HUES48 (cell line): ENCODE results near the gene FLT1.

Experiments
- H3K27ac ChIP-seq: one replicate; pipeline ENCODE4 v1.7.0; 2013; ENCODE audit warnings: low read depth, low read length, inconsistent platforms
- H3K27me3 ChIP-seq: 2 replicates; pipeline ENCODE4 v1.6.1; 2013; ENCODE audit warnings: mild to moderate bottlenecking, low read length; ENCODE audit not compliant: control insufficient read depth, insufficient read depth
- H3K36me3 ChIP-seq: 2 replicates; pipeline ENCODE4 v1.6.1; 2013; ENCODE audit warnings: low read length; ENCODE audit not compliant: control insufficient read depth, insufficient read depth
- H3K4me1 ChIP-seq: 2 replicates; pipeline ENCODE4 v1.6.1; 2013; ENCODE audit warnings: mild to moderate bottlenecking, low read length; ENCODE audit not compliant: control insufficient read depth, insufficient read depth
- H3K4me3 ChIP-seq: 2 replicates; pipeline ENCODE4 v1.5.1; 2013; ENCODE audit warnings: mild to moderate bottlenecking, low read depth, low read length
- H3K9ac ChIP-seq: 2 replicates; pipeline ENCODE4 v1.6.1; 2013; ENCODE audit warnings: mild to moderate bottlenecking, low read depth, low read length, moderate library complexity
- H3K9me3 ChIP-seq: 2 replicates; pipeline ENCODE4 v1.6.1; 2013; ENCODE audit warnings: low read length; ENCODE audit not compliant: control insufficient read depth, insufficient read depth

The FLT1 gene

GRCh38 chr13:28494778-28495537, at the start of gene FLT1:
TSS of gene FLT1 (minus strand) at chr13:28495128. CDS start at chr13:28494843, 285 bp downstream.
- Histone ChIP-seq H3K36me3 (peaks cover 3% of the 10 kb centered on the region; the same call in 1 of the 2 replicates), H3K9ac (peak within 1 kb of the TSS; percentile 62), H3K9me3 (no peaks in the 10 kb centered on the region), H3K4me3 (peak within 1 kb of the TSS; percentile 86), H3K27me3 (peaks cover 25% of the 10 kb centered on the region), H3K4me1 (peaks cover 55% of the 10 kb centered on the region), H3K27ac (peak within 1 kb of the TSS; percentile 59)

- Histone ChIP-seq H3K4me1 (peaks cover 10% of the 10 kb centered on the region), H3K36me3 (no peaks in the 10 kb centered on the region), H3K27ac (no peak overlapping the region), H3K9me3 (no peaks in the 10 kb centered on the region), H3K9ac (no peak overlapping the region), H3K27me3 (no peaks in the 10 kb centered on the region), H3K4me3 (no peak overlapping the region)
Observed at GRCh38 chr13:28544026-28544425, 49.1 kb upstream of the FLT1 start.

- Histone ChIP-seq H3K36me3 (no peaks in the 10 kb centered on the region), H3K4me1 (peaks cover 6% of the 10 kb centered on the region), H3K9ac (no peak overlapping the region), H3K9me3 (no peaks in the 10 kb centered on the region), H3K4me3 (no peak overlapping the region), H3K27me3 (no peaks in the 10 kb centered on the region), H3K27ac (no peak overlapping the region)
Observed at GRCh38 chr13:28542804-28543203, 47.9 kb upstream of the FLT1 start.

GRCh38 chr13:28541966-28542365, 47.0 kb upstream of the FLT1 start:
- Histone ChIP-seq H3K27ac (no peak overlapping the region), H3K9me3 (no peaks in the 10 kb centered on the region), H3K36me3 (no peaks in the 10 kb centered on the region), H3K4me3 (no peak overlapping the region), H3K27me3 (no peaks in the 10 kb centered on the region), H3K9ac (no peak overlapping the region), H3K4me1 (peaks cover 6% of the 10 kb centered on the region)

- Histone ChIP-seq H3K4me3 (no peak overlapping the region), H3K36me3 (no peaks in the 10 kb centered on the region), H3K27me3 (no peaks in the 10 kb centered on the region), H3K27ac (no peak overlapping the region), H3K4me1 (peaks cover 6% of the 10 kb centered on the region), H3K9ac (no peak overlapping the region), H3K9me3 (no peaks in the 10 kb centered on the region)
Observed at GRCh38 chr13:28540612-28541011, 45.7 kb upstream of the FLT1 start.

GRCh38 chr13:28539625-28540286, 44.8 kb upstream of the FLT1 start:
- Histone ChIP-seq H3K9ac (no peak overlapping the region), H3K4me3 (no peak overlapping the region), H3K27me3 (no peaks in the 10 kb centered on the region), H3K4me1 (peaks cover 6% of the 10 kb centered on the region), H3K36me3 (no peaks in the 10 kb centered on the region), H3K9me3 (no peaks in the 10 kb centered on the region), H3K27ac (no peak overlapping the region)

GRCh38 chr13:28538932-28539331, 44.0 kb upstream of the FLT1 start:
- H3K4me1 ChIP-seq, result peaks cover 3% of the 10 kb centered on the region; the same call in 1 of the 2 replicates

GRCh38 chr13:28537171-28537570, 42.2 kb upstream of the FLT1 start:
- Histone ChIP-seq H3K27ac (no peak overlapping the region), H3K27me3 (peaks cover 22% of the 10 kb centered on the region), H3K9me3 (no peaks in the 10 kb centered on the region), H3K4me1 (peaks cover 3% of the 10 kb centered on the region; the same call in 1 of the 2 replicates), H3K36me3 (no peaks in the 10 kb centered on the region), H3K4me3 (no peak overlapping the region), H3K9ac (no peak overlapping the region)

More at GRCh38 chr13:28538932-28539331, 44.0 kb upstream of the FLT1 start:
- peaks cover 7% of the 10 kb centered on the region; the same call in 1 of the 2 replicates for H3K27me3 ChIP-seq
- H3K9ac ChIP-seq, result no peak overlapping the region
- no peak overlapping the region for H3K4me3 ChIP-seq
- H3K36me3 ChIP-seq, result no peaks in the 10 kb centered on the region
- H3K27ac ChIP-seq, result no peak overlapping the region
- H3K9me3 ChIP-seq, result no peaks in the 10 kb centered on the region

GRCh38 chr13:28536371-28536770, 41.4 kb upstream of the FLT1 start:
- Histone ChIP-seq H3K9ac (no peak overlapping the region), H3K4me3 (no peak overlapping the region), H3K4me1 (peaks cover 7% of the 10 kb centered on the region; the same call in 1 of the 2 replicates), H3K27me3 (peaks cover 30% of the 10 kb centered on the region), H3K9me3 (no peaks in the 10 kb centered on the region), H3K36me3 (no peaks in the 10 kb centered on the region), H3K27ac (no peak overlapping the region)

GRCh38 chr13:28535734-28536133, 40.8 kb upstream of the FLT1 start:
- no peaks in the 10 kb centered on the region for H3K36me3 ChIP-seq
- H3K4me3 ChIP-seq, result no peak overlapping the region
- H3K27ac ChIP-seq, result no peak overlapping the region
- no peak overlapping the region for H3K9ac ChIP-seq
- H3K4me1 ChIP-seq, result peaks cover 11% of the 10 kb centered on the region
- H3K9me3 ChIP-seq, result no peaks in the 10 kb centered on the region
- H3K27me3 ChIP-seq, result peaks cover 33% of the 10 kb centered on the region

GRCh38 chr13:28534801-28535200, 39.9 kb upstream of the FLT1 start:
- H3K4me3 ChIP-seq, result no peak overlapping the region
- no peak overlapping the region for H3K9ac ChIP-seq
- no peaks in the 10 kb centered on the region for H3K9me3 ChIP-seq
- H3K27ac ChIP-seq, result no peak overlapping the region
- H3K36me3 ChIP-seq, result no peaks in the 10 kb centered on the region
- H3K4me1 ChIP-seq, result peaks cover 18% of the 10 kb centered on the region
- peaks cover 38% of the 10 kb centered on the region for H3K27me3 ChIP-seq
